HCT116 (cell line): Measurements from ENCODE around the gene RCOR2. TPM values are rescaled to one million over a fixed set of nuclear protein-coding genes. Genes with fewer than 3 reads are reported as not detected.

Source experiments
- ATAC-seq: fragments of 200-7000 bp; cut with Tn5 transposase; 2 replicates; pipeline ENCODE4 v1.9.1; 2020; ENCODE audit warnings: mild to moderate bottlenecking, moderate library complexity
- BruUV-seq: library from RNA; stranded (reverse); fragments of 400-500 nt; replicated peaks from 2 replicates; lab custom pipeline; 2021; lab: Mats Ljungman, UMichigan
- CTCF ChIA-PET: fragments of 300-600 bp; sonication (Branson Sonifier 250); formaldehyde crosslinking; loops from one replicate; lab custom pipeline; 2021; ENCODE audit warnings: antibody characterized with exemption; lab: Charles Lee
- POLR2A ChIA-PET: fragments of 300-600, 350-600 bp; sonication (Branson Sonifier 250); formaldehyde crosslinking; loops from one replicate; lab custom pipeline; 2021; ENCODE audit warnings: antibody characterized with exemption; lab: Charles Lee
- RAD21 ChIA-PET, 2 experiments: fragments of 300-600 bp; sonication (Branson Sonifier 250); formaldehyde crosslinking; loops; one replicate each; lab custom pipeline; 2023; ENCODE audit warnings: low total read pairs in 2 of 2; ENCODE audit not compliant: uncharacterized antibody in 2 of 2, unreplicated experiment in 2 of 2, low non-redundant PET in 1 of 2; lab: Charles Lee
- DNase-seq: peaks from one replicate; pipeline ENCODE4 v3.0.0-alpha.2; 2010; ENCODE audit warnings: low read depth, low spot score
- H2AFZ ChIP-seq: fragments of 200-600 bp; shearing (Covaris generic), sonication (generic); 2 replicates; pipeline ENCODE4 v1.6.1; 2017; ENCODE audit warnings: low read depth, mixed run types, mixed read lengths, antibody characterized with exemption, low read length; ENCODE audit not compliant: poor library complexity, severe bottlenecking
- H3K27ac ChIP-seq: 2 replicates; pipeline ENCODE4 v1.5.1; 2012; ENCODE audit warnings: low read depth, low read length
- H3K27me3 ChIP-seq: fragments of 200-600 bp; sonication (generic); 2 replicates; pipeline ENCODE4 v1.6.1; 2016; ENCODE audit warnings: mixed run types, low read length, mixed read lengths; ENCODE audit not compliant: insufficient read depth
- H3K36me3 ChIP-seq, 2 experiments: fragments of 200-500 bp in 1 of 2; fragments of 200-600 bp in 1 of 2; sonication (Bioruptor generic) in 1 of 2; sonication (generic) in 1 of 2; 2 replicates each; pipeline versions ENCODE4 v1.5.1 to v1.6.1; 2014 to 2016; ENCODE audit warnings: low read length in 2 of 2, inconsistent platforms in 1 of 2, mixed read lengths in 1 of 2, mixed run types in 1 of 2; ENCODE audit not compliant: insufficient read depth in 2 of 2, control insufficient read depth in 1 of 2
- H3K4me1 ChIP-seq, 2 experiments: fragments of 200-600 bp in 1 of 2; sonication (generic) in 1 of 2; 2 replicates each; pipeline versions ENCODE4 v1.5.1 to v1.6.1; 2012 to 2017; ENCODE audit warnings: low read length in 2 of 2, inconsistent platforms in 1 of 2, mild to moderate bottlenecking in 1 of 2, mixed read lengths in 1 of 2, mixed run types in 1 of 2, moderate library complexity in 1 of 2; ENCODE audit not compliant: insufficient read depth in 2 of 2, control insufficient read depth in 1 of 2
- H3K4me2 ChIP-seq: fragments of 200-600 bp; sonication (generic); 2 replicates; pipeline ENCODE4 v1.6.1; 2017; ENCODE audit warnings: mixed run types, low read length, mixed read lengths
- H3K4me3 ChIP-seq, 2 experiments: fragments of 200-600 bp in 1 of 2; sonication (generic) in 1 of 2; replicated peaks in 1 of 2; 2 replicates each; pipeline ENCODE4 v1.5.1; 2011 to 2016; ENCODE audit warnings: low read length in 2 of 2, control low read depth in 1 of 2, low read depth in 1 of 2, mild to moderate bottlenecking in 1 of 2, mixed read lengths in 1 of 2, mixed run types in 1 of 2
- H3K79me2 ChIP-seq: fragments of 200-600 bp; sonication (generic); 2 replicates; pipeline ENCODE4 v1.6.1; 2017; ENCODE audit warnings: mild to moderate bottlenecking, mixed run types, low read length, moderate library complexity, mixed read lengths; ENCODE audit not compliant: insufficient read depth
- H3K9ac ChIP-seq: fragments of 200-600 bp; sonication (generic); 2 replicates; pipeline ENCODE4 v1.6.1; 2016; ENCODE audit warnings: low read length, mixed read lengths
- H3K9me2 ChIP-seq: fragments of 200-600 bp; sonication (generic), shearing (Covaris generic); 2 replicates; pipeline ENCODE4 v1.6.1; 2017; ENCODE audit warnings: mixed run types, mild to moderate bottlenecking, moderate library complexity; ENCODE audit not compliant: insufficient read depth
- H3K9me3 ChIP-seq, 2 experiments: fragments of 200-500 bp in 1 of 2; fragments of 200-600 bp in 1 of 2; sonication (Bioruptor generic) in 1 of 2; sonication (generic) in 1 of 2; 2 replicates each; pipeline ENCODE4 v1.6.1; 2014 to 2017; ENCODE audit warnings: low read length in 2 of 2, mixed read lengths in 2 of 2, inconsistent platforms in 1 of 2, low read depth in 1 of 2, mild to moderate bottlenecking in 1 of 2, mixed run types in 1 of 2, moderate library complexity in 1 of 2; ENCODE audit not compliant: control insufficient read depth in 1 of 2, insufficient read depth in 1 of 2
- H4K20me1 ChIP-seq: fragments of 200-600 bp; sonication (generic), shearing (Covaris generic); 2 replicates; pipeline ENCODE4 v1.6.1; 2017; ENCODE audit warnings: mixed run types, mild to moderate bottlenecking, moderate library complexity; ENCODE audit not compliant: insufficient read depth
- CBX3 ChIP-seq: IDR thresholded peaks from 2 replicates; pipeline ENCODE4 v1.6.1; 2012; ENCODE audit warnings: low read depth
- EZH2 ChIP-seq: fragments of 200-600 bp; sonication (generic); IDR thresholded peaks from 2 replicates; pipeline ENCODE4 v1.6.1; 2017; ENCODE audit warnings: antibody characterized with exemption, mixed run types
- RAD21 ChIP-seq: IDR thresholded peaks from 2 replicates; pipeline ENCODE4 v1.6.1; 2012; ENCODE audit warnings: low read depth, mild to moderate bottlenecking
- SIN3A ChIP-seq: IDR thresholded peaks from 2 replicates; pipeline ENCODE4 v1.6.1; 2012; ENCODE audit warnings: low read depth
- YY1 ChIP-seq: IDR thresholded peaks from 2 replicates; pipeline ENCODE4 v1.6.1; 2011; ENCODE audit warnings: low read length, low read depth, moderate library complexity, mild to moderate bottlenecking; ENCODE audit not compliant: insufficient replicate concordance; ENCODE audit errors: extremely low read depth
- ZFX ChIP-seq: fragments of 450-650 bp; IDR thresholded peaks from 2 replicates; pipeline ENCODE4 v1.6.1; 2017
- intact Hi-C: fragments of 100-400 bp; cut with micrococcal nuclease; formaldehyde crosslinking; loops from 2 replicates; pipeline ENCODE4 v1.10.0; 2022
- total RNA-seq: library from RNA; stranded (reverse); gene quantifications from one replicate; pipeline ENCODE4 v1.2.1, GENCODE V29; 2021; ENCODE audit not compliant: unreplicated experiment
- TF ChIP-seq, protein P1 (sequence below), 3 experiments: fragments of 200-600 bp in 1 of 3; sonication (generic) in 1 of 3; IDR thresholded peaks in 2 of 3; conservative IDR thresholded peaks in 1 of 3; 2 replicates each; pipeline ENCODE4 v1.5.1; 2012 to 2017; ENCODE audit warnings: low read depth in 2 of 3, low read length in 2 of 3, antibody characterized with exemption in 1 of 3, borderline replicate concordance in 1 of 3, control low read depth in 1 of 3, mild to moderate bottlenecking in 1 of 3, mixed read lengths in 1 of 3, mixed run types in 1 of 3, moderate library complexity in 1 of 3; ENCODE audit not compliant: insufficient read depth in 1 of 3
- TF ChIP-seq, protein P2 (sequence below): IDR thresholded peaks from 2 replicates; pipeline ENCODE4 v1.6.1; 2012; ENCODE audit warnings: low read depth

The RCOR2 gene
- total RNA-seq, 1 experiment from 2014 or later: 10.8 TPM

DNA sequence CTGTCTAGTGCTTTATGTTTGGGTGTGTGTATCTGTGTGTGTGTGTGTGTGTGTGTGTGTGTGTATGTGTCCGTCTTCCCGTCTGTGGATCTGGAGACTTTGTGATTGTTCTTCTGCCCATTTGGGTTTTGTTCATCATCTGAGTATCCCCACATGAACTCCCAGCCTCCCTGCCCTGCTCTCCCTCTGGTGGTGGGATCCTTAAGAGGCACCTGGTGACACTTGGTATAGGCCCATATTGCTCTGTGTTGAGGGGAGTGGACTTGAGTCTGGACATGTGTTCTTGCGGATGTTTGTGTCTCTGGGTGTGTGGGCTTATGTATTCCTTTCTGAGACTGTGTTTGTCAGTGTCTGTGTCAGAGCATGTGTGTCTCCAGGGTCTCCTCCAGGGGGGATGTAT lies 15.3 kb downstream of the RCOR2 start:
- intact Hi-C loops: loop anchor here (1.0 kb wide), 1 partner anchor 64 kb away; no protein-coding TSS in a partner anchor
- H2AFZ ChIP-seq: no peak overlapping the region
- CTCF ChIA-PET: interaction anchor here (1.4 kb wide), 1 partner anchor 133 kb away, joined by 3 read pairs; the partner anchor contains the start of gene ZFTA
- no peak for DNase-seq
- H3K4me3 ChIP-seq: no peak overlapping the region
- no peak overlapping the region for H3K4me2 ChIP-seq
- H3K27me3 ChIP-seq: no peaks in the 10 kb centered on the region
- no peak overlapping the region for H3K27ac ChIP-seq
- TF ChIP-seq YY1: no peak
- TF ChIP-seq, protein P1, sequence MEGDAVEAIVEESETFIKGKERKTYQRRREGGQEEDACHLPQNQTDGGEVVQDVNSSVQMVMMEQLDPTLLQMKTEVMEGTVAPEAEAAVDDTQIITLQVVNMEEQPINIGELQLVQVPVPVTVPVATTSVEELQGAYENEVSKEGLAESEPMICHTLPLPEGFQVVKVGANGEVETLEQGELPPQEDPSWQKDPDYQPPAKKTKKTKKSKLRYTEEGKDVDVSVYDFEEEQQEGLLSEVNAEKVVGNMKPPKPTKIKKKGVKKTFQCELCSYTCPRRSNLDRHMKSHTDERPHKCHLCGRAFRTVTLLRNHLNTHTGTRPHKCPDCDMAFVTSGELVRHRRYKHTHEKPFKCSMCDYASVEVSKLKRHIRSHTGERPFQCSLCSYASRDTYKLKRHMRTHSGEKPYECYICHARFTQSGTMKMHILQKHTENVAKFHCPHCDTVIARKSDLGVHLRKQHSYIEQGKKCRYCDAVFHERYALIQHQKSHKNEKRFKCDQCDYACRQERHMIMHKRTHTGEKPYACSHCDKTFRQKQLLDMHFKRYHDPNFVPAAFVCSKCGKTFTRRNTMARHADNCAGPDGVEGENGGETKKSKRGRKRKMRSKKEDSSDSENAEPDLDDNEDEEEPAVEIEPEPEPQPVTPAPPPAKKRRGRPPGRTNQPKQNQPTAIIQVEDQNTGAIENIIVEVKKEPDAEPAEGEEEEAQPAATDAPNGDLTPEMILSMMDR (IDR thresholded peaks at IDR 0.05 in 2 of 3, conservative IDR thresholded peaks at IDR 0.05 in 1 of 3; ENCODE audit: borderline replicate concordance in 1 of 3, insufficient read depth in 1 of 3, low read depth in 2 of 3, low read length in 2 of 3): peak; percentile 30 to 54 (median 47); a peak in 5 of 6 replicates
- TF ChIP-seq RAD21: peak; percentile 47
- no peaks in the 10 kb centered on the region for H3K4me1 ChIP-seq
- no peak overlapping the region for H3K9ac ChIP-seq
- peak; percentile 69 for ATAC-seq
- RAD21 ChIA-PET: no interaction called here
- no peaks in the 10 kb centered on the region for H3K79me2 ChIP-seq
- H4K20me1 ChIP-seq: no peaks in the 10 kb centered on the region; the same call in 1 of the 2 replicates
- POLR2A ChIA-PET: no interaction called here
- H3K36me3 ChIP-seq: peaks cover 37 to 41% of the 10 kb centered on the region in 2 experiments
- no TSS peak for BruUV-seq
- no peaks in the 10 kb centered on the region for H3K9me2 ChIP-seq
- no peaks in the 10 kb centered on the region for H3K9me3 ChIP-seq

DNA sequence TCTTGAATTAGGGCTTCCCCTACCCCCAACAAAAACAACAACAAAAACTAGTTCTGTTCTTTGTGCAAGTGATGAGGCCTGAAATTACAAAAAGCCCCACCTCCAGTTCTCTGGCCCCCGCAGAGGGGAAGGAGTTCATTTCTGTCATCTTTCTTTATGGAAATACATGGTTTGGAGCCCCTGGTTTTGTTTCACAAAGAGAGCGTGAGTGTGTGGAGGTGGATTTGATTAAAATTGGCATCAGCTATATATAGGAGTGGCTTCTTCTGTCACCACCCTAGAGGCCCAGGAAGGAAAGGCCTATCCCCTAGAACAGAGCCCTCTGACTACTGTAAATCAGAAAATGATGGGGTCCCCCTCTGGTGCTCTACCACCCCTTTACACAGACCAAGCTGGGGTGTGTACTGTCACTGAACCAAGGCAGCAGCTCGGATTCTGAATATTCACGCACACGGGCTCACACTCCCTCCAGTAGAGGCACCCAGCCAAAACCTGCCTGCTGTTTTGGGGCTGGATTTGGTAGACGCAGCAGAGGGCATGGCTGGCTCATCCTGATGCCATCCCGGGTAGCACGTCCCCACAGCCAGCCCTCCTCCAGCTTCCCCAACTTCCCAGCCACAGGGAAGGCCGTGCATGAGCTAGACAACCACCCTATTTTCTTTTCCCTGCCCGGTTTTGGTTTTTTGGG lies 19.4 kb downstream of the RCOR2 start:
- ChIA-PET CTCF (no interaction called here), POLR2A (no interaction called here)
- no peak for ATAC-seq

More for the DNA sequence above, 19.4 kb downstream of the RCOR2 start:
- DNase-seq: no peak
- no peaks in the 10 kb centered on the region for H3K9me3 ChIP-seq
- H3K9me2 ChIP-seq: no peaks in the 10 kb centered on the region
- H3K79me2 ChIP-seq: peaks cover 17% of the 10 kb centered on the region
- BruUV-seq: no TSS peak
- H2AFZ ChIP-seq: no peak overlapping the region
- TF ChIP-seq RAD21 (no peak), SIN3A (no peak), EZH2 (no peak), CBX3 (no peak), ZFX (no peak)
- TF ChIP-seq, protein P2, sequence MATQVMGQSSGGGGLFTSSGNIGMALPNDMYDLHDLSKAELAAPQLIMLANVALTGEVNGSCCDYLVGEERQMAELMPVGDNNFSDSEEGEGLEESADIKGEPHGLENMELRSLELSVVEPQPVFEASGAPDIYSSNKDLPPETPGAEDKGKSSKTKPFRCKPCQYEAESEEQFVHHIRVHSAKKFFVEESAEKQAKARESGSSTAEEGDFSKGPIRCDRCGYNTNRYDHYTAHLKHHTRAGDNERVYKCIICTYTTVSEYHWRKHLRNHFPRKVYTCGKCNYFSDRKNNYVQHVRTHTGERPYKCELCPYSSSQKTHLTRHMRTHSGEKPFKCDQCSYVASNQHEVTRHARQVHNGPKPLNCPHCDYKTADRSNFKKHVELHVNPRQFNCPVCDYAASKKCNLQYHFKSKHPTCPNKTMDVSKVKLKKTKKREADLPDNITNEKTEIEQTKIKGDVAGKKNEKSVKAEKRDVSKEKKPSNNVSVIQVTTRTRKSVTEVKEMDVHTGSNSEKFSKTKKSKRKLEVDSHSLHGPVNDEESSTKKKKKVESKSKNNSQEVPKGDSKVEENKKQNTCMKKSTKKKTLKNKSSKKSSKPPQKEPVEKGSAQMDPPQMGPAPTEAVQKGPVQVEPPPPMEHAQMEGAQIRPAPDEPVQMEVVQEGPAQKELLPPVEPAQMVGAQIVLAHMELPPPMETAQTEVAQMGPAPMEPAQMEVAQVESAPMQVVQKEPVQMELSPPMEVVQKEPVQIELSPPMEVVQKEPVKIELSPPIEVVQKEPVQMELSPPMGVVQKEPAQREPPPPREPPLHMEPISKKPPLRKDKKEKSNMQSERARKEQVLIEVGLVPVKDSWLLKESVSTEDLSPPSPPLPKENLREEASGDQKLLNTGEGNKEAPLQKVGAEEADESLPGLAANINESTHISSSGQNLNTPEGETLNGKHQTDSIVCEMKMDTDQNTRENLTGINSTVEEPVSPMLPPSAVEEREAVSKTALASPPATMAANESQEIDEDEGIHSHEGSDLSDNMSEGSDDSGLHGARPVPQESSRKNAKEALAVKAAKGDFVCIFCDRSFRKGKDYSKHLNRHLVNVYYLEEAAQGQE: no peak
- TF ChIP-seq, all 23 proteins: peak for 0
- peaks cover 41 to 46% of the 10 kb centered on the region in 2 experiments for H3K36me3 ChIP-seq
- no peaks in the 10 kb centered on the region; the same call in 1 of the 2 replicates for H4K20me1 ChIP-seq
- intact Hi-C loops: no loop called here
- H3K27me3 ChIP-seq: no peaks in the 10 kb centered on the region
- H3K27ac ChIP-seq: no peak overlapping the region
- no peaks in the 10 kb centered on the region for H3K4me1 ChIP-seq
- H3K9ac ChIP-seq: no peak overlapping the region
- no peak overlapping the region for H3K4me2 ChIP-seq
- RAD21 ChIA-PET: no interaction called here
- no peak overlapping the region for H3K4me3 ChIP-seq
